GM19328 (cell line): ENCODE measurements around the gene EFNB2.

Experiments
- ATAC-seq: cut with Tn5 transposase; IDR thresholded peaks from one replicate; pipeline ENCODE4 v1.9.1; 2021; ENCODE audit warnings: mild to moderate bottlenecking, moderate library complexity; ENCODE audit not compliant: unreplicated experiment

Gene EFNB2

DNA sequence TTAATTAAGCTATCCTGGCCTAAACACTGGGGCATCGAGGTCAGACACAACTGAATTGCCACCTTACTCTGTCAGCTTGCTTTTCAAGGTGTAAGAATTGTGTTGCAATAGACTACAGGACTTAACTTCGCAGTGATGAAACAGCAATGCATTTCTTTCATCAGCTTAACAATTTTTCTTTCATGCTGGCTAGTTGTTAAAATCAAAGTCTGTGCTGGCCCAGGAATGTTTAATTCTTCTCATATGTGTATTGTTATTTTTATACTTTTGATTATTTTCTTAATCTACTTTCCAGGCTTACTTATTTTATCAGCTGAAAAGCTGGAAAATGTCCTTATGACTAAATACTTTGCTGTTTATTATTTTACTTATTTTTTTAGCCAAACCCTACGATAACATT, 79.7 kb downstream of the EFNB2 start:
- no peak for ATAC-seq

DNA sequence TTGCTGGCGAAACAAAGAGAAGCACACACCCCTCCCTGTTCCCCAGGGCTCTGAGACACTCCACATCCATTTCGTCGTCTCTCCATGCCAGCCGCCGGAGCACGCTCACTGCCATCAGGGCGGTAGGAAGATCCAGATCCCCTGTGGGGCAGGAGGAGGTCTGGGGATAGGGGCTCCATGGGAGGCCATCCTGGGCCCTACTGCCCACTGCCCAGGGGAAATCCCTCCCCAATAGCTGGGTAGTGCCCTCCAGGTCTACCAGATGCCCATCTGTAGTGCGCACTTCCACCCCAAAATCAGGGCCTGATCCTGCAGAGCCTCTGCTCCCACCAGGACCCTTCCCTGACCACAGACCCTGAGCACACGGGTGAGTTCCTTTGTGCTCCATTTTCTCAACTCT, 80.3 kb downstream of the EFNB2 start:
- ATAC-seq, result no peak

DNA sequence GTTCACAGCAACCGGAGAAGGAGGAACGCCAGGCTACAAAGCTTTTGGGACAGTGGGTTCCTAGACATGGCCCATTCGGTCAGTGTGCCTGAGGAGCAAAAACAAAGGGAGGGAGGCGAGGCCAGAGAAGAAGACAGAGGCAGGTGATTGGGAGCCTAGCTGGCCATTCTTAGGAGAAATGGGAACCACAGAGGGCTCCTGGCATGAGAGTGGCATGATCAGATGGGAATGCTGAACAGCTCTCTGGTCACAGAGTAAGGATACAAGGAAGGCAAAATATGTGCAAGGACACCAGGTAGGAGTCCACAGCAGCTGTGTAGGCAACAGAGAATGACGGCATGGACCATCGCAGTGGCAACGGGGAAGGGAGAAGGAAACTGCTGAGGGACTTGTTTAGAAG, 82.4 kb downstream of the EFNB2 start:
- no peak for ATAC-seq

DNA sequence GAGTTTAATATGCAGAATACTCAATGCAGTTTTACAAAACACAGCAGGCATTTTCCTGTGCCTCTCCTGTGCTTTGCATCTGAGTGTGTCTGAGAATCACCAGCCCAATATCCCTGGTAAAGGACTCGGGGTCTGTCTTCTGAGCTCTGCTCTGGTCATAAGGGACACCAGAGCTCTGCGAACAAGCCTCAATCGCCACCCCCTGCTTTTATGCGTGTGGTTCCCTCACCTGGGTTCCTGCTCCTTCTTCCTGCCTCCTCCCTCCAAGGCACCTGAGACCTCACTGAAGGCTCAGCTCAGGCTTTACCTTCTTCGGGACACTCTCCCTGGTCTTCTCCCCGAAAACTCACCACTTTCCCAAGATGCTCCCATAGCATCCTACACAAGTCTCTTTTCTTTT, 84.5 kb downstream of the EFNB2 start:
- ATAC-seq, result no peak

DNA sequence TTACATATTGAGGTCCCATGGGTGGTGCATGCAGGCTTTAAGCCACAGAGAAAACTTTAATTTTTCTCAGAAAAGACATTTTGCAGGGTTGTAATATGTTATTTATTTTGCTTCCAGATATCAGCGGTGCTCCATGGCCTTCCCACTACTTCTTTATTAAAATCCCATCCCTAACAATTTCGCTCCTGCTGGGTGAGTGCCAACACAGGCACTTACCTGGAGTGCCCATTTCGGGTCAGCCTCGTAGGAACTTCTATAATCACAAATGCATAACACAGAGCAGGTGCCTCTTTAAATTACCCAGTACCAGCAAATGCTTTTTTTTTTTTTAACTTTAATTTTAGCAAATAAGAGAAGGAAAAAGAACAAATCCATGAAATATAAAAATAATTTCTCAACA, 86.4 kb downstream of the EFNB2 start:
- ATAC-seq, result no peak

DNA sequence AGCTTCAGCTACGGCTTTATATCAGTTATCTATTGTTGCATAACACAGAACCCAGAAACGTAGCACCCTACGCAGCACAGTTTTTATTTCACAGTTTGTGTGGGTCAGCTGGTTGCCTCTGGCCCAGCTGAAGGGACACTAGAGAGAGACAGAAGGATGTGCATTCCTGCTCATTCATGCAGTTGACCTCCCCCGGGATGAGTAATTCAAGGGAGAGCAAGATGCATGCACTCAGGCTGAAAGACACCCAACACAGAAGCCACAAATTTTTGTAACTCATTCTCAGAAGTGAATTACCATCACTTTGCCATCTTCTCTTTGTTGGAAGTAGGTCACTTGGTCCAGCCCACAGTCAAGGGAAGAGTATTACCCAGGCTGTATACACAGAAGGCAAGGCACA, 89.5 kb downstream of the EFNB2 start:
- no peak for ATAC-seq

DNA sequence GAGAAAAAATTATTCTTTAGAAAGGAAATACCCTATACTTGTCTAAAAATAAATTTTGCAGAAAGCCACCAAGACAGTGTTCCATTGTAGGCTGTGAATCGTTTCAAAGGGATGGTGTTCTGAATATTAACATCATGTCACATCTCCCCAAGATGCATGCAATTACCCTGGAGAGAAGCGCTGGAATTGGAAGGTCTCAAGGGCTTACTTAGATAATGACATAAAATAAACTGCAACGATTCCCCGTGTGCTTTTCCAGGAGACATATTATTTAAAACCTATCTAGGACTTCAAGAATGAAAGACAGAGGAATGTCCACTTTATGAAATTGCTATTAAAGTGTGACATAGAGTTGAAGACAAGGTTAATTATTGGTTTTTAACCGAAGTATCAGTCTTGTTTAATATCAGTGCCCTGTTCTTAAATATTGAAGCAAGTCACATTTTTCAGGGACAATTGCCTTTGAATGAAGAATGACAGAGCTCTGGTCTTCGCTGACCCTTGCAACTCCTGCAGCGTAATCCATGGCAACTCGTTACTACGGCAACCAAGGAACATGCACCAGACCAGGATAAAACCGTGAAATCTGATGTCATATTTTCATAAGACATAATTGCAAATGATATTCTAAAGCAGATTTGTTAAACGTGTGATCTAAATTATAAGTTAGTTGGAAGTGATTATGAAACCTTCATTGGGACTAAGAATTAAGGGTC, 91.7 kb downstream of the EFNB2 start:
- no peak for ATAC-seq

DNA sequence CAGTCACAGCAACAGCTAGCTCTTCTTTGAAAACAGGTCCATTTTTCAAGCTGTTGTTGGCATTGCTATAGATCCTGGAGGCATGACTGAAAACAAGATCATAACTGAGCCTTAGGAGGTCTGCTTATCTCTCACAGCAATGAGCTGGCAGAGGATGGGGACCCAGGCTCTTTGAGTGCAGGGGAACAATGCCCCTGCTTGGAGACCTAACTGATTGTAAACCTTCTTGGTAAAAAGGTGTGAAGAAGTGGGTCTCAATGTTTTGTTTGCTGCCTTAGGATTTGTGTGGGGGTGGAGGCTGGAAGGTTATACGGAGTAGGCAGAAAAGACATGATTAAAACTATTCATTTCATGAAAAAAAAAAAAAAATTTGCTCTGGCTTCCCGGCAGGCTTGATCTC, 94.6 kb downstream of the EFNB2 start:
- ATAC-seq, result no peak
